HAP-1 (cell line): ENCODE results near the gene RPL23.
A peak's percentile ranks its signal among the peaks of the same experiment; 100 is the strongest.

Source experiments
- DNase-seq, 2 experiments: peaks; one replicate each; pipeline ENCODE4 v3.0.0-alpha.2; 2016 to 2020; ENCODE audit warnings: low spot score in 2 of 2
- H3K27me3 ChIP-seq: fragments of 250-450 bp; sonication (Bioruptor Pico); 2 replicates; pipeline ENCODE4 v1.5.1; 2020; ENCODE audit warnings: low read depth, mild to moderate bottlenecking, moderate library complexity
- H3K36me3 ChIP-seq: fragments of 250-450 bp; sonication (Bioruptor Pico); replicated peaks from 2 replicates; pipeline ENCODE4 v1.5.1; 2020; ENCODE audit warnings: mild to moderate bottlenecking
- H3K4me1 ChIP-seq: fragments of 250-450 bp; sonication (Bioruptor Pico); 2 replicates; pipeline ENCODE4 v1.5.1; 2020; ENCODE audit warnings: mild to moderate bottlenecking
- H3K4me3 ChIP-seq: fragments of 250-450 bp; sonication (Bioruptor Pico); 2 replicates; pipeline ENCODE4 v1.5.1; 2020; ENCODE audit warnings: mild to moderate bottlenecking, moderate library complexity
- H3K9me3 ChIP-seq: fragments of 250-450 bp; sonication (Bioruptor Pico); 2 replicates; pipeline ENCODE4 v1.5.1; 2020; ENCODE audit warnings: mild to moderate bottlenecking, moderate library complexity
- in situ Hi-C: fragments of 300-500 bp; cut with MboI; formaldehyde crosslinking; loops from 3 replicates; pipeline ENCODE4 v1.14.3; 2020; ENCODE audit warnings: low sequenced_read_pairs, inconsistent platforms, mixed read lengths

Gene RPL23

DNA sequence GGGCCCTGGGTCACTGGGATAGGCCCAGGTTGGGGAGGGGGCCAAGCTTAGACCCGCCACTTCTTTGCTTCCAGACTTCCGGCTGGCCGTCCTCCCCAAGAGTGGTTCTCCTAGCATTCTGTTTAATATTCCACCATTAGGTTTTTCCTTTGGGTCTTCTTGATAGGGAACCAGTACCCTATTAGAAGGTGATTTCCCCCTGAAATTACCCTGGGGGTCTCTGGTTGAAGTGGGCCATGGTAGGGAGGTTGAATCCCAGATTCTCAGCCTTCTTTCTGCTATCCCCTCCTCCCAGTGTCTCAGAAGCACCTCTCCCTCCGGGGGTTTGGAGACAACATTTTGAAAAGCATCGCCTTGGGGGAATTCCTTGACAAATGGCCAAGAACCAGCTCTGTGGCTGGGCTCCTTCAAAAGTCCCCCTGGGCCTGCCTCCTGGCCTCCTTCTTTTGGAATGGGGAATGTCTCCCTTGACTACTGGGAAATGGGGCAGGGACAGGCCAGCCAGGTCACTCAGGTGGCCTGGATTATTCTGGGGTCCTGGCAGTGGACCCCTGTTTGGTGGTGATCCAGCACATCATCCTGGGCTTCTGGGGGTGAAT lies 22.1 kb upstream of the RPL23 start:
- no peak overlapping the region for H3K4me3 ChIP-seq
- no peak for DNase-seq
- peaks cover 32% of the 10 kb centered on the region for H3K4me1 ChIP-seq

GRCh38 chr17:38874505-38875400 lies 21.2 kb upstream of the RPL23 start:
- Histone ChIP-seq H3K4me3 (no peak overlapping the region), H3K9me3 (0 out of 2 replicates have a peak, but pooled peaks cover 2% of the 10 kb centered on the region), H3K4me1 (peaks cover 24% of the 10 kb centered on the region), H3K36me3 (0 out of 2 replicates have a peak, but pooled peaks cover 4% of the 10 kb centered on the region), H3K27me3 (no peaks in the 10 kb centered on the region)
- in situ Hi-C loops, result no loop called here
- no peak for DNase-seq

More for the DNA sequence above, 22.1 kb upstream of the RPL23 start:
- in situ Hi-C loops, result no loop called here
- Histone ChIP-seq H3K27me3 (no peaks in the 10 kb centered on the region), H3K9me3 (no peaks in the 10 kb centered on the region), H3K36me3 (peaks cover 6% of the 10 kb centered on the region; the same call in 1 of the 2 replicates)

GRCh38 chr17:38873640-38874380 lies 20.3 kb upstream of the RPL23 start:
- in situ Hi-C loops, result no loop called here
- Histone ChIP-seq H3K9me3 (0 out of 2 replicates have a peak, but pooled peaks cover 2% of the 10 kb centered on the region), H3K4me3 (no peak overlapping the region), H3K36me3 (0 out of 2 replicates have a peak, but pooled peaks cover 4% of the 10 kb centered on the region), H3K4me1 (peaks cover 18% of the 10 kb centered on the region), H3K27me3 (no peaks in the 10 kb centered on the region)
- DNase-seq, result no peak

DNA sequence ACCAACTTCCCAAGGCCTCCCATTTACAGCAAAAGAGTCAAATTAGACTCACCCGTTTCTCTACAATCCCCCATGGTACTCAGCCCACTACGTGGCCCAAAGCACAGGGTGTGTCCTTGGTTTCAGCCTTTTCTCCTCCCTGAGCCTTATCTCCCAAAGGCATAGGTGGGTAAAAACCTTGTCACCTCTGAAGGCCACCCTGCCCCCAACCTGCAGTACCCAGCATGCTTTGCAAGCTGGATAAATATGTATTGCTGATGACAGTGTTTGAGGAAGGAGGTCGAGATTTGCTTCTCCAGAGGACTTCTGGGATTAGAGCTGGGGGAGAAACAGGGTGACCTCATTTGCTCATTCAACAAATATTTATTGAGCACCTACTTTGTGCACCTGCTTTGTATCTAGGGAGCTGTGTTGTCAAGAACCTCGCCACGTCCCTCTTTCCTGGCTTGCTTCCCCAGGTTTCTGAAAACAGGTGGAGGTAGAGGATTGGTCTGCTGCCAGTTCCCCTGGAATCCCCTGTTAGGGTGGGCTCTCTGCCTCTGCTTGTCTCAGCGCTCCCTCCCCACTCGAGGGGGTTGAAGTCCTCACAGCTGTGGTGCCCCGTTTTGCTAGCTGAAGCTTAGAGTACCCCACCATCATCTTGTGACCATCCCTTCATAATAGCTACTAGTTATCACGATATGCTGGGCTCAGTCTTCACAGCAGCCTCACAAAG lies 19.3 kb upstream of the RPL23 start:
- in situ Hi-C loops, result no loop called here
- H3K36me3 ChIP-seq, result 0 out of 2 replicates have a peak, but pooled peaks cover 4% of the 10 kb centered on the region
- no peaks in the 10 kb centered on the region for H3K27me3 ChIP-seq
- H3K4me3 ChIP-seq, result no peak overlapping the region
- no peak for DNase-seq
- H3K4me1 ChIP-seq, result peaks cover 28% of the 10 kb centered on the region
- H3K9me3 ChIP-seq, result 0 out of 2 replicates have a peak, but pooled peaks cover 2% of the 10 kb centered on the region

DNA sequence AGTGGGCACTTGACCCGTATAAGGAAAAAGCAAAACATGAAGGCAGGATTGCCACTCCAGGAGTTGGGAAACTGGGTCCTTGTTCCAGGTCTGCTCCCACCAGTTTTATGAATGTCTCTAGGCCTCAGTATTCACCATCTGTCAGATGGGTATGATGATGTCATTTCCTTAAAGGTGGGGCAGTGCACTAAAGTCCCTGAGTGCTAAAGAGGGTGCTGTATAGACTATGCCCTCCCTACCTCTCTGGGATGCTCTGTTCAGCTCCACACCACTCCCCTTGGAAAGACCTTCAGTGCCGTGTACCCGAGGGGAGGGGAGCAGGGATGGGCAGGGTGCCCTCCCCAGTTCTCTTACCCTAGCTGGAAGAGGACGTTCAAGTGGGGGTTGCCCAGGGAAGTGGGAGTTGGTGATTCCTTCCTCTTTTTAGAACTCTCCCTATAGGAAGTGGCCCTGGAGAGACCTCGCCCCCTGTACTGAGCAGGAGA lies 18.5 kb upstream of the RPL23 start:
- in situ Hi-C loops, result no loop called here
- Histone ChIP-seq H3K27me3 (no peaks in the 10 kb centered on the region), H3K4me1 (peaks cover 30% of the 10 kb centered on the region), H3K9me3 (0 out of 2 replicates have a peak, but pooled peaks cover 2% of the 10 kb centered on the region), H3K36me3 (0 out of 2 replicates have a peak, but pooled peaks cover 4% of the 10 kb centered on the region), H3K4me3 (no peak overlapping the region)
- DNase-seq, result no peak

DNA sequence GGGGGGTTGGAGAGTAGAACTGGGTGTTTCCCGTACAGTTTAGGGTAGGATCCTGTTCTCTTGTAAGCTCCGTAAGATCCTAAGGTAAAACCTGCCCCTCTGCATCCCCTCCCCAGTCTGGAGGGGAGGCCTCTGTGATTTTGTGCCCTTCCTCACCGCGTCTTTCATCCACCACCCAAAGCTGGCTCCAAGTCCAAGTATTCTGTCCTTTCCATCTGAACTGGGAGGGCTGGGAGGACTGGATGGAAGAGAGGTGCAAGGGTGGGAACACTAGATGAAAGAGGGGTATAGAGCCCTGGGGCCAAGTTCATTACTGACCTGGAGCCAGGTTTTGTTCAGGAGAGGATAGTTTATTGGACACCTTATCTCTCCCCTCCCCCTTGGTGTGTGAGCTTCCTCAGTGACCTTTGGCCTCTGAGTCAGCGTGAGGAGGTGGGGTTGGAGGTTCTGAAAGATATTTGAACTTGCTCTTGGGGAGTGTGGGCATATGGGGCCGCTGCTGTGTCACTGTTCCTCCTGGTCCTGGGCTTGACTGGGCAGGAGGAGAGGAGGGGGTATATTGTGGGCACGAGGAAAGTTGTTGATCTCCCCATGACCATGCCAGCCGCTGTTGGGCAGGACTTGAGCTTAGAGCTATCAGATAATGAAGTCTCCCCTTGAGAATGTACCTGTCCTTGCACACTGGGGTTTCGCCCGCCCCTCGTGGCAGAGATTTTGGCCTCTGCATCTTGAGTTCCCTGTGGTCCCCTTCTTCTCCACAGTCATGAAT lies 17.9 kb upstream of the RPL23 start:
- Histone ChIP-seq H3K4me1 (peaks cover 30% of the 10 kb centered on the region), H3K36me3 (0 out of 2 replicates have a peak, but pooled peaks cover 4% of the 10 kb centered on the region), H3K9me3 (0 out of 2 replicates have a peak, but pooled peaks cover 2% of the 10 kb centered on the region), H3K4me3 (peak overlapping the region; percentile 98), H3K27me3 (no peaks in the 10 kb centered on the region)
- in situ Hi-C loops, result no loop called here
- peak; percentile 45 to 58 for DNase-seq

GRCh38 chr17:38870259-38871165 lies 17.0 kb upstream of the RPL23 start:
- Histone ChIP-seq H3K9me3 (0 out of 2 replicates have a peak, but pooled peaks cover 2% of the 10 kb centered on the region), H3K4me3 (peak overlapping the region; percentile 98), H3K27me3 (no peaks in the 10 kb centered on the region), H3K36me3 (0 out of 2 replicates have a peak, but pooled peaks cover 4% of the 10 kb centered on the region), H3K4me1 (peaks cover 26% of the 10 kb centered on the region)
- in situ Hi-C loops, result no loop called here
- DNase-seq, result peak; percentile 41 to 65

DNA sequence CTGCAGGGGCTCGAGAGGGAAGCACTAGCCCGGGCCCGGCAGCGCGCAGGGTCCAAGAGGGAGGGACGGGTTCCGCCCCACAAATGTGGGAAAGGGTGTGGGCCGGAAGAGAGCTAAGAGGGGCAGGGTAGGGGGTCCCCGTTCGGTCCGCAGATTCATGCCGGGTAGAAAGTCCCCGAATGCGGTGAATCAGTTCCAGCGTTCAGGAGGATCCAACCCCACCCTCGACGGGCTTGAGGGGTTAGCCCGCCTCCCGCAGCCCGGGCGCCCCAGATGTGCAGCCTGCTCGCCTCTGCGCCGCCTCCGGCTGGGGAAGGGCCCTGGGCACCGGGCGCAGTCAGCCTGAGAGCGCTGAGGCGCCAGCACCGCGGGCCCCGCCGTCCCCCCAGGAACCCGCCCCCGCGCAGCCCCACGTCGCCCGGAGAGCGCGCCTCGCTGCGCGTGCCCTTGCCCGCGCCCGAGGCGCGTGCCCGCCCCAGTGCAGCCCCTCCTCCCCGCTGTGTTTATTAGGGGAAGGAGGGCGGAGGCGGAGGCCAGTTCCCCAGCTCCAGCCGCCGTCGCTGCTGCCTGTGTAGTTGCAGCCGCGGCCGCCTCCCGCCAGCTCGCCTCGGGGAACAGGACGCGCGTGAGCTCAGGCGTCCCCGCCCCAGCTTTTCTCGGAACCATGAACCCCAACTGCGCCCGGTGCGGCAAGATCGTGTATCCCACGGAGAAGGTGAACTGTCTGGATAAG lies 16.2 kb upstream of the RPL23 start, which contains the start of gene LASP1:
Gene LASP1 (plus strand): TSS at position 533 of the 733 bp plus-strand sequence. CDS start 132 bp downstream, at position 665.
- H3K36me3 ChIP-seq, result 0 out of 2 replicates have a peak, but pooled peaks cover 4% of the 10 kb centered on the region
- in situ Hi-C loops, result no loop called here
- 0 out of 2 replicates have a peak, but pooled peaks cover 2% of the 10 kb centered on the region for H3K9me3 ChIP-seq
- H3K27me3 ChIP-seq, result no peaks in the 10 kb centered on the region
- peaks cover 24% of the 10 kb centered on the region for H3K4me1 ChIP-seq
- peak; percentile 78 to 91 for DNase-seq
- peak within 1 kb of the TSS; percentile 98 for H3K4me3 ChIP-seq

DNA sequence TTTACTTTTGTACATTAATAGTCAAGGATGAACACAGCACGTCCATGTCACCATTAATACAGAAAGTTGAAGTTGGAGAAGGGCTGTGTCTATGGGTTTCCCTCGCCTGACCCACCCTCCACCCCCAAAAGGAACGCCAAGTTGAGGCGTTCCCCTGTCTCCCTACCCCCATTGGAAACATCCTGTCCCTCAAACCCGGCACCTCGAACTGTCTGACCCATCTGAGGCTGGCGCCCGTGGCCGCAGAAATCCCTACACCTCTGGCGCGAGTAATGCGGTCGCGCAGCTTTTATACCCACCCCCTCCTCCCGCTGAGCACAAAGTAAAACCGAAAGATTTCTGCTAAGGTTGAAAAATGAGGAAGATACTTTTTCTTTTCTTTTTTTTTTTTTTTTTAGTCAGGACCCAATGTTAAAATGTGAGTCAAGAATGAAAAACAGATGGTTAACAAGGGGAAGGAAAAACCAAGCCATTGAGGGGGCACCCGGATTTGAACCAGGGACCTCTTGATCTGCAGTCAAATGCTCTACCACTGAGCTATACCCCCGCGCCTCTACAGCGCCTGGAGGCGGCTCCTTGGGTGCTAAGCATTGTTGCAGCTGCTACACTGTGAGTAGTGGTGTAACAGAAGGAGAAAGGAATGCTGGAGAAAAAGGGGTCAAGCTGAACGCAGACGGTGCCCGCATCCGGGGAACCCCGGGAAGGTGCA lies 15.4 kb upstream of the RPL23 start:
- no peaks in the 10 kb centered on the region for H3K27me3 ChIP-seq
- H3K4me3 ChIP-seq, result peak overlapping the region; percentile 98
- H3K9me3 ChIP-seq, result 0 out of 2 replicates have a peak, but pooled peaks cover 2% of the 10 kb centered on the region
- DNase-seq, result peak; percentile 83 to 93
- in situ Hi-C loops, result no loop called here
- H3K36me3 ChIP-seq, result 0 out of 2 replicates have a peak, but pooled peaks cover 4% of the 10 kb centered on the region
- H3K4me1 ChIP-seq, result peaks cover 24% of the 10 kb centered on the region

DNA sequence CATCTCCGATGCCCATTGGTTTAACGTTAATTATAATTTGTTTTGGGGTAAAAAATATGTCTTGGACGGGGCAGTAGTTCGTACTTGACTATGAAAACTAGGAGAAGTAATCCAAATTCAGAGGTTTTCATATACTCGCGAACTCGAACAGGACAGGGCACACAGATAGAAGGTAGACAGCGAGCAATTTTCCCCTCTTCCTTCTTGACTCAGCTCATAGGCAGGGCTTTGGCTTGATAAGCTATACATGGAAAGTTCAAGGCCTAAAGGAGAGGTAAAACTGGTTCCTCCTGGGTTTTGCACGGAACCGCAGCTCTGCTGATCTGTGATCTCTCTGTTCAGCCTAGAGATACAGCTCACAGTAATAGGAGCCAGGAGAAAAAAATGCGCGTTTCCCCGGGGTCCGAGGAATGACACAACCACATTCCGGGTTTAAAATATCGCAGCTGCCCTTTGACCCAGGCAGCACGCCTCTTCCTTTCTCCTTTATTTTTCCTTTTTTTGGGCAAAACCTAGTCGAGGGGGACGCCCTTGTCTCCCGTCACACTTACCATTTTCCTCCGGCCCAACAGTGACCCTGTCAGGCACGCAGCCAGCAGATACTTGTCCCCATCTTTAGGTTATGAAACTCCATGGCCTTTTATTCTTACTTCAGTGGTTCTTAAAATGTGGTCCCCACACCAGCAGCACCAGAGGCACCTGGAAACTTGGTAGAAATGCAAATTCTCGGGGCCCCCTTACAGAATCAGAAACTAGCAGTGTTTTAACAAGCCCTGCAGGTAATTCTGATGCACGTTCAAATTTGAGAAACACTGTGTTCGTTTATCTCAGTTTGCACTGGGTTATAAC lies 14.7 kb upstream of the RPL23 start:
- 0 out of 2 replicates have a peak, but pooled peaks cover 2% of the 10 kb centered on the region for H3K9me3 ChIP-seq
- peak overlapping the region; percentile 98 for H3K4me3 ChIP-seq
- in situ Hi-C loops, result no loop called here
- H3K27me3 ChIP-seq, result no peaks in the 10 kb centered on the region
- H3K4me1 ChIP-seq, result peaks cover 24% of the 10 kb centered on the region
- H3K36me3 ChIP-seq, result 0 out of 2 replicates have a peak, but pooled peaks cover 4% of the 10 kb centered on the region
- DNase-seq, result peak in 1 of 2 experiments; percentile 53
